ENCODE results near the gene PIM3.

DNA sequence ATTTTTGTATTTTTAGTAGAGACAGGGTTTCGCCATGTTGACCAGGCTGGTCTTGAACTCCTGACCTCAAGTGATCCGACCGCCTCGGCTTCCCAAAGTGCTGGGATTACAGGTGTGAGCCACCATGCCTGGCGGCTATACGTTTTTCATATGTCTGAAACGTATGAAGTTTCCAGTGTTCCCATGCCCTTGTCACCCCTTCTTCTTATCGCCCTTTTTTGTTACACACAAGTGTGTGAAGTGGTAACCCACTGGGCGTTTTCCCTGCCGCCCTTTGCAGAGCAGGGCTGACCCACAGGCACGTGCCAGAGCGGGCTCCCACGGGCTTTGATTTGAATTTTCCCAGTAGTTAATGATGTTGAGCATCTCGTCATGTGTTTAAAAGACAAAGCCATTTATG lies 17.0 kb downstream of the PIM3 start:
- TF ChIP-seq, protein P1, sequence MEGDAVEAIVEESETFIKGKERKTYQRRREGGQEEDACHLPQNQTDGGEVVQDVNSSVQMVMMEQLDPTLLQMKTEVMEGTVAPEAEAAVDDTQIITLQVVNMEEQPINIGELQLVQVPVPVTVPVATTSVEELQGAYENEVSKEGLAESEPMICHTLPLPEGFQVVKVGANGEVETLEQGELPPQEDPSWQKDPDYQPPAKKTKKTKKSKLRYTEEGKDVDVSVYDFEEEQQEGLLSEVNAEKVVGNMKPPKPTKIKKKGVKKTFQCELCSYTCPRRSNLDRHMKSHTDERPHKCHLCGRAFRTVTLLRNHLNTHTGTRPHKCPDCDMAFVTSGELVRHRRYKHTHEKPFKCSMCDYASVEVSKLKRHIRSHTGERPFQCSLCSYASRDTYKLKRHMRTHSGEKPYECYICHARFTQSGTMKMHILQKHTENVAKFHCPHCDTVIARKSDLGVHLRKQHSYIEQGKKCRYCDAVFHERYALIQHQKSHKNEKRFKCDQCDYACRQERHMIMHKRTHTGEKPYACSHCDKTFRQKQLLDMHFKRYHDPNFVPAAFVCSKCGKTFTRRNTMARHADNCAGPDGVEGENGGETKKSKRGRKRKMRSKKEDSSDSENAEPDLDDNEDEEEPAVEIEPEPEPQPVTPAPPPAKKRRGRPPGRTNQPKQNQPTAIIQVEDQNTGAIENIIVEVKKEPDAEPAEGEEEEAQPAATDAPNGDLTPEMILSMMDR (IDR thresholded peaks at IDR 0.05): no peak
- TF ChIP-seq POLR2A (IDR thresholded peaks at IDR 0.05): no peak
